Breast epithelium (tissue), 3 donors: ENCODE results near the gene LY86.

Experiments used
- POLR2A ChIP-seq: fragments of 450-650 bp; IDR thresholded peaks from one replicate; pipeline ENCODE4 v1.6.1; 2016; ENCODE audit warnings: antibody characterized with exemption, mild to moderate bottlenecking, moderate library complexity
- POLR2AphosphoS5 ChIP-seq, 3 donors: sonication (generic); formaldehyde crosslinking; IDR thresholded peaks; one replicate each; pipeline ENCODE4 v1.6.1; 2017; ENCODE audit warnings: antibody characterized with exemption in 3 of 3
- TF ChIP-seq, protein P1 (sequence below), 3 donors: fragments of 450-650 bp; IDR thresholded peaks; one replicate each; pipeline ENCODE4 v1.5.1; 2016 to 2017; ENCODE audit warnings: antibody characterized with exemption in 3 of 3, mild to moderate bottlenecking in 3 of 3, moderate library complexity in 3 of 3

- TF ChIP-seq, protein P1, sequence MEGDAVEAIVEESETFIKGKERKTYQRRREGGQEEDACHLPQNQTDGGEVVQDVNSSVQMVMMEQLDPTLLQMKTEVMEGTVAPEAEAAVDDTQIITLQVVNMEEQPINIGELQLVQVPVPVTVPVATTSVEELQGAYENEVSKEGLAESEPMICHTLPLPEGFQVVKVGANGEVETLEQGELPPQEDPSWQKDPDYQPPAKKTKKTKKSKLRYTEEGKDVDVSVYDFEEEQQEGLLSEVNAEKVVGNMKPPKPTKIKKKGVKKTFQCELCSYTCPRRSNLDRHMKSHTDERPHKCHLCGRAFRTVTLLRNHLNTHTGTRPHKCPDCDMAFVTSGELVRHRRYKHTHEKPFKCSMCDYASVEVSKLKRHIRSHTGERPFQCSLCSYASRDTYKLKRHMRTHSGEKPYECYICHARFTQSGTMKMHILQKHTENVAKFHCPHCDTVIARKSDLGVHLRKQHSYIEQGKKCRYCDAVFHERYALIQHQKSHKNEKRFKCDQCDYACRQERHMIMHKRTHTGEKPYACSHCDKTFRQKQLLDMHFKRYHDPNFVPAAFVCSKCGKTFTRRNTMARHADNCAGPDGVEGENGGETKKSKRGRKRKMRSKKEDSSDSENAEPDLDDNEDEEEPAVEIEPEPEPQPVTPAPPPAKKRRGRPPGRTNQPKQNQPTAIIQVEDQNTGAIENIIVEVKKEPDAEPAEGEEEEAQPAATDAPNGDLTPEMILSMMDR (IDR thresholded peaks at IDR 0.05), result no peak
- TF ChIP-seq POLR2A (no peak), POLR2AphosphoS5 (IDR thresholded peaks at IDR 0.05) (no peak)
Measured at GRCh38 chr6:6596529-6597328, 8.2 kb downstream of the LY86 start.
